Measurements from ENCODE around the gene AKAP13. TPM values are rescaled to one million over a fixed set of nuclear protein-coding genes. Genes with fewer than 3 reads are reported as not detected.

AKAP13 gene
- total RNA-seq, 1 donor from 2014 or later, result 443 TPM

DNA sequence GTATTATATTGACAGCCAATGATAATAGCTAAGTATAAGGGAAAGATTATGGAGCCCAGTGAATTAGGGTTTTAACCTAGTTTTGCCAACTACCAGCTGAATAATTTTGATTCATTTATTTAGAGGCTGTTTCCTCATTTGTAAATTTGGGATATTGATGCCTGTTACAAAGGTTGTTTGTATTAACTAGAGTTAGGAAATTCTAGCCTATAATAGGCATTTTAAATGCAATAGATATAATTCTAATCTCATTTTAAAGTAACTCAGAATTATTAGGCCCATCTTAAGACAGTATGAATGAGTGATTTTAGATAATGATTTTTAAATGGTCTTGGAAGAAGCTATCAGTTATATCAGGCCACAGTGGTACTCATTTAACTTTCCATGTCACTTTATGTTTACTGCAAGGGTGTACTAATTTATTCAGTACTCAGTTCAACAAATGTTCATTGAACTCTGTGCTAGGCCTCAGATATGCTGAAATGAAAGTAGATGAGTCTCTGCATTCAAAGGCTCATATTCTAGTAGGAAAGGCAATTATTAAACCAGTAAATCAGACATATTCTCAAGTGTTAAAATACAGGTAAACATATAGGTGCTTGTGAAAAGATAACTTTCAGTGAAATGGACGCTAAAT is 213.5 kb downstream of the AKAP13 start:
- TF ChIP-seq, protein P1, sequence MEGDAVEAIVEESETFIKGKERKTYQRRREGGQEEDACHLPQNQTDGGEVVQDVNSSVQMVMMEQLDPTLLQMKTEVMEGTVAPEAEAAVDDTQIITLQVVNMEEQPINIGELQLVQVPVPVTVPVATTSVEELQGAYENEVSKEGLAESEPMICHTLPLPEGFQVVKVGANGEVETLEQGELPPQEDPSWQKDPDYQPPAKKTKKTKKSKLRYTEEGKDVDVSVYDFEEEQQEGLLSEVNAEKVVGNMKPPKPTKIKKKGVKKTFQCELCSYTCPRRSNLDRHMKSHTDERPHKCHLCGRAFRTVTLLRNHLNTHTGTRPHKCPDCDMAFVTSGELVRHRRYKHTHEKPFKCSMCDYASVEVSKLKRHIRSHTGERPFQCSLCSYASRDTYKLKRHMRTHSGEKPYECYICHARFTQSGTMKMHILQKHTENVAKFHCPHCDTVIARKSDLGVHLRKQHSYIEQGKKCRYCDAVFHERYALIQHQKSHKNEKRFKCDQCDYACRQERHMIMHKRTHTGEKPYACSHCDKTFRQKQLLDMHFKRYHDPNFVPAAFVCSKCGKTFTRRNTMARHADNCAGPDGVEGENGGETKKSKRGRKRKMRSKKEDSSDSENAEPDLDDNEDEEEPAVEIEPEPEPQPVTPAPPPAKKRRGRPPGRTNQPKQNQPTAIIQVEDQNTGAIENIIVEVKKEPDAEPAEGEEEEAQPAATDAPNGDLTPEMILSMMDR (IDR thresholded peaks at IDR 0.05), result no peak
- Histone ChIP-seq H3K27ac (no peak overlapping the region), H3K27me3 (ENCODE audit: low read depth) (no peaks in the 10 kb centered on the region), H3K36me3 (peaks cover 39% of the 10 kb centered on the region), H3K9me3 (no peaks in the 10 kb centered on the region), H3K4me1 (peaks cover 63% of the 10 kb centered on the region), H3K4me3 (no peak overlapping the region)
- no peak for ATAC-seq
- DNase-seq, result no peak
- intact Hi-C loops (cut with DNase I), result no loop called here

DNA sequence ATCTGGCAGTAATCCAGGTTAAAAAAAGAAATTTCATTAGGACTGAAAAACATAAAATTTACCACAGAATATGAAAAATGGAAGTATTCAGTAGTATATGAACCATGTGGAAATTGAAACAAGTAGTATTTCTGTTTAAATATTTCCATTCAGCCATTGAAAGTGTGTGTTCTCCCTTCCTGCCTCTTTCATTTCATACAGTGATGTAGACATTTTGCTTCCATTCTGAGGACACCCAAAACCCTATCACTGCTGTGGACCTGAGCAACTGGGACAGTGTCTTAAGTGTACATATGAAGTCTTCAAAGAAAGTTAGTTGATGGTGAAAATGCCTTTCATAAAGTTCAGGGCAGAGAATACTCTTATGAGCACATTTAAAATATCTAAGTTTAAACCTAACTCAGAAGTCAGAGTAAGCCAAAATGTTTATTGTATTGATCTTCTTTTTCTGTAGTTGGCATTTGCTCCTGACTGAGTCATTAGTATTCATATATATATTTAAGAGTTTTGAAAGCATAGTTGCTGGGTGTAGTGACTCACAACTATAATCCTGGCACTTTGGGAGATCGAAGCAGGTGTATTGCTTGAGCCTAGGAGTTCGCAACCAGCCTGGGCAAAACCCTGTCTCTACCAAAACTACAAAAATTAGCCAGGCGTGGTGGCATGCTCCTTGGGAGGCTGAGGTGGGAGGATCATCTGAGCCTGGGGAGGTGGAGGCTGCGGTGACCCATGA is 215.6 kb downstream of the AKAP13 start:
- Histone ChIP-seq H3K36me3 (peaks cover 44% of the 10 kb centered on the region), H3K27ac (peak overlapping the region; percentile 2), H3K9me3 (no peaks in the 10 kb centered on the region), H3K4me1 (peaks cover 63% of the 10 kb centered on the region), H3K27me3 (ENCODE audit: low read depth) (no peaks in the 10 kb centered on the region), H3K4me3 (no peak overlapping the region)
- no peak for ATAC-seq
- TF ChIP-seq, protein P1 (IDR thresholded peaks at IDR 0.05), result no peak
- DNase-seq, result no peak
- intact Hi-C loops (cut with DNase I), result no loop called here

DNA sequence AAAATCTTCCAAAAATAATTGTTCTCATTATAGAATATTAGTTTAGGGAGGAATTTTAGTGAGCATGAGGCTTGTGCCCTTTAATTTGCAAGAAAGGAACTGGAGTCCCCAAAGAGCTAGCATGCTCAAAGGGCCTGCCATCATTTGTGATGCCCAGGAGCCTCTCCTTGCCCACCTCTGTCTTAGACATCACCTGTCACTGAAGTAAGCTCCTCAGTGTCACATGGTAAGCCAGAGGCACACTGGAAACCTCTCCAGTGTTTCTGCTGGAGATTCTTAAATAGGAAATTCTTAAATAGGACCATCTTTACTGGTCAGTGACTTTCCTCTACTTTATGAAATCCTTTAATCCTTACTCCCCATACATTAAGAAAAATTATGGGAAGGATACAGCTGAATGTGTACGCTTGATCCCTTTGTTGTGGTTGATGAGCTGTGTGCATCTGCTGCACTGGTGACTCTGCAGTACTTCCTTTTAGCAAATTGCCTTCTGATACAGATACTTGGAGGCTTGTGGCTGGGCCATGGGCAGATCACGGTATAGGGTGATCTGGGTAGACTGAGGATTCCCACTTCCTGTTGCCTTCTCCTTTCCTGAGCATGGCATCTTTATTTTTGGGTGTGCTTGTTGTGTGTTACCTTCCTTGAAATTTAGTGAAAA is 216.9 kb downstream of the AKAP13 start:
- TF ChIP-seq, protein P1 (IDR thresholded peaks at IDR 0.05), result no peak
- peaks cover 55% of the 10 kb centered on the region for H3K4me1 ChIP-seq

DNA sequence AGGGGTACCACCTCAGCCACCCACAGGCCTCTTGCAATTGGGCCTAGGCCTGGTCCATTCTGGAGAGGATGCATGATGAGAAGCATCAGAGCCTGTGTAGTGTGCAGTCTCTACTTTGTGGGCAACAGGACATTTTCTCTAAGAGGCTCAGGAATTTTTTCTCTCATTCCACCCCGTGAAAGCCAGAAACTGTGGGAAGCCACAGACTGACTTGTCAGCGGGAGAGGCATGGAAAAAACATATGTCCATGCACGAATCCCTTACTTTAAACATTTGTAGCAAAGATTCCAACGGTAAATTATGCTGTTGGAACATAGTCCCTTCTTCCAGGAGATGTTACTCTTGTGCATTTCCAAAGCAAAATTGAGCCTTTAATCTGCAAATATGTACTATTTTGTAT is 217.8 kb downstream of the AKAP13 start:
- DNase-seq (no peak), ATAC-seq (no peak)
- no peaks in the 10 kb centered on the region for H3K9me3 ChIP-seq
- TF ChIP-seq, protein P1 (IDR thresholded peaks at IDR 0.05), result no peak
- intact Hi-C loops (cut with DNase I), result no loop called here
- peak overlapping the region; percentile 37 for H3K27ac ChIP-seq
- H3K36me3 ChIP-seq, result peaks cover 58% of the 10 kb centered on the region
- H3K4me1 ChIP-seq, result peaks cover 51% of the 10 kb centered on the region
- no peak overlapping the region for H3K4me3 ChIP-seq
- H3K27me3 ChIP-seq (ENCODE audit: low read depth), result no peaks in the 10 kb centered on the region

More for the DNA sequence above, 216.9 kb downstream of the AKAP13 start:
- no peaks in the 10 kb centered on the region for H3K27me3 ChIP-seq (ENCODE audit: low read depth)
- no peak for DNase-seq
- H3K9me3 ChIP-seq, result no peaks in the 10 kb centered on the region
- peak; percentile 35 to 46 for ATAC-seq
- no peak overlapping the region for H3K27ac ChIP-seq
- H3K4me3 ChIP-seq, result no peak overlapping the region
- H3K36me3 ChIP-seq, result peaks cover 50% of the 10 kb centered on the region
- intact Hi-C loops (cut with DNase I), result no loop called here

DNA sequence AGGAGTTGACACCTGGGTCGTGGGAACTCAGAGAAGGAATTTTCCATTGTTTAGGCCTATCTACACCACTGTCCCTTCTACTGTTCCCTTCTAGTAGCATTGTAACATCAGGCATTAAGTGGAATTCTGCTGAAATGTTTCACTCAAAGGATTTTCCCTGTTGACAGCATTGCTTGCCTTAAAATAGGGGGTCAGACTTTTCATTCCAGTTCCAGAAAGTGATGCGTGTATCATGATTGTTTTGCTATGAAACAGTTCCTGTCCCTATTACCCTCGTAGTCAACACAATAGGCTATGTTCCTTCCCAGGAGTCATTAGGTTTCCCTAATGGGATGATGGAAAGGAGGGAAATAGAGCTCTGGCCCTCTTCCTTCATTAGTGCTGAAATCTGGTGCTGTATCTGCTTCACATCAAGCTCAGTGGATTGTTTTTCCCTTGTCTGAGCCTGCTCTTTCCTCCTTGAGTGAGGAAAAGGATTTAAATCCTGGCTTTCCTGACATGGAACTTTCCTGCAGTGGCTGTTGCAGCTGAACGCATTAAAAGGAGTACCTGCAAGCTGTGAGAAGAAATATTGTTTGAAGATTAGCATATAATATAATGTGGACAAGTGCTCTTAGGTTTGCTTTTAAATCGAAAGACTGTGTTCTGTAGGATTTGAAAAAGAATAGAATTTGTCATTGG is 218.5 kb downstream of the AKAP13 start:
- intact Hi-C loops (cut with DNase I), result no loop called here
- Histone ChIP-seq H3K4me1 (peaks cover 45% of the 10 kb centered on the region), H3K9me3 (no peaks in the 10 kb centered on the region), H3K27me3 (ENCODE audit: low read depth) (no peaks in the 10 kb centered on the region), H3K27ac (peak overlapping the region; percentile 37), H3K4me3 (no peak overlapping the region), H3K36me3 (peaks cover 65% of the 10 kb centered on the region)
- TF ChIP-seq, protein P1 (IDR thresholded peaks at IDR 0.05), result no peak
- ATAC-seq, result peak in 1 of 2 donors; percentile 26
- DNase-seq, result no peak
